Measurements from ENCODE around the gene TUBA8.

DNA sequence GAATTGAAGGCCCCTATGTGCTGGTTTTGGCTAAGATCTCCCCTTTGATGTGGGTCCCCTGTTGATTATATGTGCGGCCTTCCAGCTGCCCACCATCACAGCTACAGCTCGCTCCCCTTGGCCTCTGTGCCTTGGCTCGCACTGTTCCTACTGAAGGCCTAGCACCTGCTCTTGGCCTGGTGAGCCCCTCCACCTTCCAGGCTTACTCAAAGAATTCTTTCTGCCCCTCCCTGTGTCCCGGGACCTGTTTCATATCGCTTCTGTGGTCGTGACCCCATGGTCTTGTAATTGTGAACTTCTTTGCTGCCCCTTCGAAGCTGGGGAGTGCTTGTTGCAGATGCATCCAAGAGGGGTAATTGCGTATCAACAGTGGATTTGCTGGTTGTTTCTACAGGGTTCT is 20.3 kb upstream of the TUBA8 start:
- no peak for TF ChIP-seq POLR2AphosphoS5 (IDR thresholded peaks at IDR 0.05)
- no peak for TF ChIP-seq POLR2A (IDR thresholded peaks at IDR 0.05)
